HUES6 (cell line): ENCODE data around the gene CAMK1D.

ENCODE experiments used
- H3K27ac ChIP-seq: 2 replicates; pipeline ENCODE4 v1.7.0; 2013; ENCODE audit warnings: low read depth, mild to moderate bottlenecking, low read length, inconsistent platforms
- H3K27me3 ChIP-seq: 2 replicates; pipeline ENCODE4 v1.6.1; 2013; ENCODE audit warnings: low read length; ENCODE audit not compliant: control insufficient read depth, insufficient read depth
- H3K36me3 ChIP-seq: 2 replicates; pipeline ENCODE4 v1.6.1; 2013; ENCODE audit warnings: low read length; ENCODE audit not compliant: control insufficient read depth, insufficient read depth
- H3K4me1 ChIP-seq: 2 replicates; pipeline ENCODE4 v1.6.1; 2013; ENCODE audit warnings: low read length; ENCODE audit not compliant: control insufficient read depth, insufficient read depth
- H3K4me3 ChIP-seq: 2 replicates; pipeline ENCODE4 v1.5.1; 2013; ENCODE audit warnings: low read depth, low read length
- H3K9ac ChIP-seq: one replicate; pipeline ENCODE4 v1.6.1; 2013; ENCODE audit warnings: mild to moderate bottlenecking, low read length
- H3K9me3 ChIP-seq: 2 replicates; pipeline ENCODE4 v1.6.1; 2013; ENCODE audit warnings: low read depth, low read length; ENCODE audit not compliant: control insufficient read depth, insufficient read depth

CAMK1D gene

DNA sequence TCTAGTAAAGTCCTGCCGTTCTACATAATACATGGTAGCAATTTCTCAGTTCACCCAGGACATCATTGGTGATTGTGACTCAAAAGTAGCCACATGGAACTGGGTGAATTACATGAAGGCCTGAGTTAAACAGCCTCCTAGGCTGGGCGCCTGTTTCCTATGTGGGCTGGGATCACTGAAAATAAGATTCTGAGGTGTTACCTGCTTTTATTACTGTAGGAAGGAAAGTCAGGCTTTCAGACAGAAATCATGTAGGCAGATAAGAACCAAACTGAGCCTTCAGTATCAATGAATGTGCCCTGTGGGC is 160.4 kb downstream of the CAMK1D start:
- no peaks in the 10 kb centered on the region for H3K36me3 ChIP-seq
- H3K9ac ChIP-seq: no peak overlapping the region
- H3K4me3 ChIP-seq: no peak overlapping the region
- H3K27me3 ChIP-seq: no peaks in the 10 kb centered on the region
- peaks cover 3% of the 10 kb centered on the region; the same call in 1 of the 2 replicates for H3K4me1 ChIP-seq
- H3K9me3 ChIP-seq: no peaks in the 10 kb centered on the region; the same call in 1 of the 2 replicates
- H3K27ac ChIP-seq: no peak overlapping the region

DNA sequence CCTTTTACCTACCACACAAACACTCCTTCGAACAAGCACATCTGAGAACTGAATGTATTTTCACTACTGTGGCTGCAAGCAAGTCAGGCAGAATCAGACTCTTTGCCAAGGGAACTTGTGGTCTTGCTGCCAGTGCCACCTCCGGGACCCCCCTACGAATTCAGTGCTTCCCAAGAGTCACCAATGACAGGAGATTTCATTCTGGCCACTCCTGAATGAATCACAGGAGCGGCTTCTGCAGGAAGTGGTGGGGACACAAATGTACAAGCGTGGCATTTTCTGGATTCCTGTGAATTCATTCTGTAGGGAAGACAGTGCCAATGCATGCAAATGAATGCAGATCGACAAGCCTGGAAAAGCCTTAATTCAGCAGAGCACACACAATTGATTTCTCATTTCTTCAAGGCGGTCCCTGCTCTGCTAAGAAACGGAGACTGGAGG is 161.2 kb downstream of the CAMK1D start:
- Histone ChIP-seq H3K27me3 (no peaks in the 10 kb centered on the region), H3K4me1 (peaks cover 3% of the 10 kb centered on the region; the same call in 1 of the 2 replicates), H3K9me3 (no peaks in the 10 kb centered on the region; the same call in 1 of the 2 replicates), H3K27ac (no peak overlapping the region), H3K36me3 (no peaks in the 10 kb centered on the region), H3K4me3 (no peak overlapping the region), H3K9ac (no peak overlapping the region)

DNA sequence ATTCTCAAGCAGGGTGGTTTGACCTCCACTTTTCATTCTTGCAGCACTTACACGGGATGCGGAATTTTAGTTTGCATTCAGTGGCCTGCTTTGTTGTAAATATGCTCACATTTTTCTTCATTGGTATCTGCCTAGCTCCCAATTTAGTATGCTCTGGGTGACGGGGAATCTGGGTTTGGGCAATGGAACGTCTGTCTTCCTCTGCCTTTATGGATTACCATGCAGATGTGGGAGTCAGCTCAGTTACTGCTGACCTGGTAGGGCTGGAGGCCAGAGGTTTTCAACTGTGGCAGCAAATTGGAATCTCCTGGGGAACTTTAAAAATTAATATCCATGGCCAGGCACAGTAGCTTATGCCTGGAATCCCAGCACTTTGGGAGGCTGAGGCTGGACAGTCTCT is 161.6 kb downstream of the CAMK1D start:
- H3K9me3 ChIP-seq: no peaks in the 10 kb centered on the region; the same call in 1 of the 2 replicates
- H3K27ac ChIP-seq: no peak overlapping the region
- H3K36me3 ChIP-seq: no peaks in the 10 kb centered on the region
- H3K4me3 ChIP-seq: no peak overlapping the region
- H3K27me3 ChIP-seq: no peaks in the 10 kb centered on the region
- no peak overlapping the region for H3K9ac ChIP-seq
- H3K4me1 ChIP-seq: peaks cover 3% of the 10 kb centered on the region; the same call in 1 of the 2 replicates

DNA sequence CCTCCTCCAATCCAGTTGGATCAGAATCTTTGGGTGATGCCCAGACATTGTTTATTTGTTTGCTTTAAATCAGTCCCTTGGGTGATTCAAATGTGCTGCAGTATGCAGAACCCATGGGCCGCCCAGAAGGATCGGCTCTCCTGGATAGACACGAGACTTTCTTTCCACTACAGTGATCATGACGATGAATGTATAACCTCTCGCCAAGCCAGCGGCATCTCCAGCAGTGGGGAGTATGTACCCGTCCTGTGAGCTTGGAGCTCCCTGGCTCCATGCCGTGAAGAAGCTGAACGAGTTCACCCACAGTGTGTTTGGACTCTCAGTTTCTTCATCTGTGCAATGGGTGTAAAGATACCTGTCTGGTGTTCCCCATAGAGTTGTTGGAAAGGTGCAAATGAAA is 162.3 kb downstream of the CAMK1D start:
- Histone ChIP-seq H3K27ac (no peak overlapping the region), H3K4me3 (no peak overlapping the region), H3K9me3 (no peaks in the 10 kb centered on the region; the same call in 1 of the 2 replicates), H3K27me3 (no peaks in the 10 kb centered on the region), H3K9ac (no peak overlapping the region), H3K4me1 (peaks cover 3% of the 10 kb centered on the region; the same call in 1 of the 2 replicates), H3K36me3 (no peaks in the 10 kb centered on the region)

DNA sequence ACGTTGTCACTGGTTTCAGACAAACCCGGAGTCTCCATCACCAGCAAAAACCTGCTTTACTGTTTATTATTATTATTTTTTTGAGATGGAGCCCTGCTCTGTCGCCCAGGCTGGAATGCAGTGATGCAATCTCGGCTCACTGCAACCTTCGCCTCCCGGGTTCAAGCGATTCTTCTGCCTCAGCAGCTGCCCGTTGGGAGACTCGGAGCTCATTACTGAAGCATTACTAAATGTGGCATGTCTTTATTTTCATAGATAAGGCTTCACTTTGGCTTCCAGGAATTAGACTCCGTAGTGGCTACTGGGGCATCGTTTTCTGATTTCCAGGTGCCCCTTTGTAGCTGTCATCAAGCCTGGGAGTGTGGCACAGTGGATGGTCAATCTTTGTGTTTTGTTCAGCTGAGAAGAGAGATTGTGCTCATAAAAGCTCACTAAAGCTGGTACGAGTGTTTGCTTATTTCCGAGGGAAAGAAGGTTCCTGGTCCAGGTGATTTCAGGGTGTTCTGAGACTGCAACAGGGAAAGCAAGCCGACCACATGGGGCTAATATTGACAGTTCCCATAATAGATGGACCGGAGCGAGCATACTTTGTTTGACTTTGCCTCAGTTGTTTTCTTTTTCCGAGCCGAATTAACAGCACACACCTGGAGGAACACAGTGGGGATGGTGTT is 163.1 kb downstream of the CAMK1D start:
- H3K4me3 ChIP-seq: no peak overlapping the region
- H3K27ac ChIP-seq: no peak overlapping the region
- H3K9me3 ChIP-seq: no peaks in the 10 kb centered on the region; the same call in 1 of the 2 replicates
- no peak overlapping the region for H3K9ac ChIP-seq
- no peaks in the 10 kb centered on the region for H3K36me3 ChIP-seq
- H3K4me1 ChIP-seq: peaks cover 3% of the 10 kb centered on the region; the same call in 1 of the 2 replicates
- no peaks in the 10 kb centered on the region for H3K27me3 ChIP-seq

DNA sequence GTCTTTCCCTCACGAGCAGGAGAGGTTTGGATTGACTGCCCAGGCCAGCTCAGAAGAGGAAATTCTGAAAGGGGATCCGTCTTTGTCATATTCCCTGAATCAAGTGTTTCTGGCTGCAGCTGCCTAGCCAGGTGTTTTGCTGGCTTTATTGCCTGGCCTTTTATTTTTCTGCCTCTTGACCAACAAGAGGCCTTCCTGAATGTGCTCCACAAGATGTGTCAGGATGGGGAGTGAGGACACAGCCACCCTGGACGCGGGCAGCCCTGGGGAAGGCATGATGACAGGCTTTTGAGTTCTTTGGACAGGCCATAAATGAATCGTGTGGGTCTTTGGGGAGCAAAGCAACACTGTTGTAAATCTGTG is 163.6 kb downstream of the CAMK1D start:
- H3K27ac ChIP-seq: no peak overlapping the region
- H3K9ac ChIP-seq: no peak overlapping the region

DNA sequence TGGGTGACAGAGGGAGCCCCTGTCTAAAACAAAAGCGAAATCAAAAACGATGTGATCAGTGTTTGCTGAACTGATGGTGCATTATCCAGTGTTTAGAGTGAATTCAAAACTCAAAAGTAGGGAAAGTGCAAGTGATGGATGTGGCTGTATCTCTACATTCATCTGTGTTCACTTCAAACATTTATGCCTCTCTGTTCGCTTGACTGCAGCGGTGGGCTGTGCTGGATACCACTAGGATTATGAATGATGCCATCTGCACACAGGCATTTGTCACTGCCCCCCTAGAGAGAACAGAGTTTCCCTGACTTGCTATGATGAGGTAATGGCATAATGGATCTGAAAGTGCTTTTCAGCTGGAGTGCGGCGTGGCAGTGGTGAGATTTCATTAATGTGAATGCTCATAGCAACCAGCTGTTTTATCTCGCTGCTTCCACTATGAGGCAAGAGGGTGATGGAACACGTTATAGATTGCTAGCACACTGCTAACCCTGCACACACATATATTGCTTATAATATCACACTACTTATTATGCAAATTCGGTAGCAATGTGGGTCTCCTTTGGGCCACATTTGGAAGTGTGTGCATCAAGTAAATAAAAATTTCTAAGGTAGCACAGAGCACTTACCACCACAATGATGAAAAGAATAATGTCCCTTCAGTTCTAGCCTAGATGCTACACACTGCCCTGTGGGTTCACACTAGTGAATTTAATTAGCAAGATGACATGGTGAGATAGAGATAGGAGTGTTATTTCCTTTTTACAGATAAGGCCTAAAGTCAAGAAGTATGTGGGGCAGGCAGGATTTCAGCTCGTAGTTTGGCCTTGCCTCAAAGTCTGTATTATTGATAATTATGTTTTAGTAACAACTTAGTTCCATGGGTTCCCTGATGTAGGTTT is 164.7 kb downstream of the CAMK1D start:
- H3K9me3 ChIP-seq: no peaks in the 10 kb centered on the region; the same call in 1 of the 2 replicates

More for the DNA sequence above, 163.6 kb downstream of the CAMK1D start:
- Histone ChIP-seq H3K9me3 (no peaks in the 10 kb centered on the region; the same call in 1 of the 2 replicates), H3K4me3 (no peak overlapping the region), H3K4me1 (peaks cover 3% of the 10 kb centered on the region; the same call in 1 of the 2 replicates), H3K36me3 (no peaks in the 10 kb centered on the region), H3K27me3 (no peaks in the 10 kb centered on the region)

DNA sequence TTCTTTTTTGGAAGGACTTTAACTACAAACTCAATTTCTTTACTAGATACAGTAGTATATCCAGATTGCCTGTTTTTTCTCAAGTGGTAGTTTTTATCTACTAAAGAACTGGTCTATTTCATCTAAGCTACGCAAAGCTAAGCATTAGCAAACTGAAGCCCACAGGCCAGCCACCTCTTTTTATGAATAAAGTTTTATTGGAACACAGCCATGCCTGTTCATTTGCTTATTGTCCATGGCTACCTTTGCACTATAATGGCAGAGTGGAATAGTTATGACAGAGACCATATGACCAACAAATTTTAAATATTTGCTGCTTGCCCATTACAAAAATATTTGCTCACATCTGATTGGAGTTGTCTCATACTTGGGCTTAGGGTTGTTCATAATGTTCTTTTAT is 168.7 kb downstream of the CAMK1D start:
- Histone ChIP-seq H3K27me3 (no peaks in the 10 kb centered on the region), H3K9me3 (no peaks in the 10 kb centered on the region; the same call in 1 of the 2 replicates), H3K9ac (no peak overlapping the region), H3K36me3 (no peaks in the 10 kb centered on the region), H3K4me3 (no peak overlapping the region), H3K27ac (no peak overlapping the region), H3K4me1 (no peaks in the 10 kb centered on the region)

More for the DNA sequence above, 164.7 kb downstream of the CAMK1D start:
- no peak overlapping the region for H3K9ac ChIP-seq
- H3K27ac ChIP-seq: no peak overlapping the region
- H3K27me3 ChIP-seq: no peaks in the 10 kb centered on the region
- H3K36me3 ChIP-seq: no peaks in the 10 kb centered on the region
- H3K4me1 ChIP-seq: peaks cover 3% of the 10 kb centered on the region; the same call in 1 of the 2 replicates
- no peak overlapping the region for H3K4me3 ChIP-seq

DNA sequence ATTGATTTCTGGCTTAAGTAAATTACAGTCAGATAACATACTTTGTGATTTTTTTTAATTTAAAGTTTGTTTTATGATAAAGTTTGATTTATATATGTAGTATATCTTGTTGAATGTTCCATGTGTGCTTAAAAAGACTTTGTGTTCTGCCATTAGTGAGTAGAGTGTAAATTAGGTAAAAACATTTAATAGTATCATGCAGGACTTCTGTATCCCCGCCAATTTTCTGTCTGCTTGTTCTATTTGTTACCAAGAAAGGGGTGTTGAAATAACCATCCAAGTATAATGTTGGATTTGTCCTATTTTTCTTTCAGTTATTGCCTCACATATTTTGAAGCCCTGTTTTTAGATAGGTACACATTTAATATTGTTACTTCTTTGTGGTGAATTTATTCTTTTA is 172.1 kb downstream of the CAMK1D start:
- H3K36me3 ChIP-seq: no peaks in the 10 kb centered on the region
- no peak overlapping the region for H3K27ac ChIP-seq
- no peaks in the 10 kb centered on the region; the same call in 1 of the 2 replicates for H3K9me3 ChIP-seq
- no peaks in the 10 kb centered on the region for H3K4me1 ChIP-seq
- no peak overlapping the region for H3K4me3 ChIP-seq
- no peak overlapping the region for H3K9ac ChIP-seq
- H3K27me3 ChIP-seq: no peaks in the 10 kb centered on the region

DNA sequence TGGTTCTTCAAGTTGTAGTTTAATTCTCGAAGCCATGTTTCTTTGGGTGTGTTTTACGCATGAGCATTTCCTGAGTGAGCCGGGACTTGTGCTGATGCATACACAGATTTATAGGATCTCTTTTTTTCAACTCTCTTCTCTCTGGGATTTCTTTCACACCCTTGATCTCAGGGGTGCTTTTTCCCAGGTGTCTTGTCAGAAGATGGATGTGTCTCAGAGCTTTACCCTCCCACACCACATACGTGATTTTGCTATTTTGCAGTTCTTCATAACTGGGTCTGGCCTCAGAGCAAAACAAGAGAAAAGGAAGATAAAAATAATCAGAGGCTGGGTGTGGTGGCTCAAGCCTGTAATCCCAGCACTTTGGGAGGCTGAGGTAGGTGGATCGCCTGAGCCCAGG is 177.0 kb downstream of the CAMK1D start:
- no peaks in the 10 kb centered on the region; the same call in 1 of the 2 replicates for H3K9me3 ChIP-seq
- no peaks in the 10 kb centered on the region for H3K27me3 ChIP-seq
- H3K4me1 ChIP-seq: no peaks in the 10 kb centered on the region
- H3K9ac ChIP-seq: no peak overlapping the region
- no peak overlapping the region for H3K4me3 ChIP-seq
- H3K36me3 ChIP-seq: no peaks in the 10 kb centered on the region
- H3K27ac ChIP-seq: no peak overlapping the region

DNA sequence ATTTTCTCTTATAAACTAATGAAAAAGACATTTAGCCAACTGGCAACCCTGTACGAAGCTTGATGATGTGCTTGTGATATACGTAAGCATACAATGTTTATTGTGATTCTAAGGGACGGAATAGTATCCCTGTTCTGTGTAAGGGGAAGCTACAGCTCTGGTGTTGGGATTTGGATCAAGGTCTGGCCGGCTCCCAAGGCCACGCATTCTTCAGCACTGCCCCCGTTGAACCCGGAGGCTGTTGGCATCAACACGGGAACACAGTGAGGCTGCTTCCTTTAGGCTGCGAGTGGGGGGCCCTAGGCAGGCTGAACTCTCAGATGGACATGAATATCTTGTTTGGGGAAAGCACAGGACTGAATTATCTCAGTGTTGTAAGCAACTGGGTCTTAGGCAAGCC is 180.6 kb downstream of the CAMK1D start:
- Histone ChIP-seq H3K9me3 (no peaks in the 10 kb centered on the region), H3K36me3 (no peaks in the 10 kb centered on the region), H3K4me3 (no peak overlapping the region), H3K27me3 (no peaks in the 10 kb centered on the region), H3K27ac (no peak overlapping the region), H3K4me1 (no peaks in the 10 kb centered on the region), H3K9ac (no peak overlapping the region)
